Thyroid gland (tissue), 4 donors: ENCODE results near the gene INPP5A.

Source experiments
- POLR2A ChIP-seq, 2 donors: fragments of 450-650 bp; IDR thresholded peaks; one replicate each; pipeline ENCODE4 v1.6.1; 2017; ENCODE audit warnings: antibody characterized with exemption in 2 of 2, mild to moderate bottlenecking in 2 of 2, moderate library complexity in 1 of 2
- TF ChIP-seq, protein P1 (sequence below), 6 experiments: fragments of 200-600 bp in 3 of 6; fragments of 450-650 bp in 3 of 6; sonication (generic) in 3 of 6; IDR thresholded peaks; one replicate each; pipeline ENCODE4 v1.5.1; 2016 to 2019; ENCODE audit warnings: antibody characterized with exemption in 6 of 6, mild to moderate bottlenecking in 2 of 6, inconsistent platforms in 1 of 6, moderate library complexity in 1 of 6

DNA sequence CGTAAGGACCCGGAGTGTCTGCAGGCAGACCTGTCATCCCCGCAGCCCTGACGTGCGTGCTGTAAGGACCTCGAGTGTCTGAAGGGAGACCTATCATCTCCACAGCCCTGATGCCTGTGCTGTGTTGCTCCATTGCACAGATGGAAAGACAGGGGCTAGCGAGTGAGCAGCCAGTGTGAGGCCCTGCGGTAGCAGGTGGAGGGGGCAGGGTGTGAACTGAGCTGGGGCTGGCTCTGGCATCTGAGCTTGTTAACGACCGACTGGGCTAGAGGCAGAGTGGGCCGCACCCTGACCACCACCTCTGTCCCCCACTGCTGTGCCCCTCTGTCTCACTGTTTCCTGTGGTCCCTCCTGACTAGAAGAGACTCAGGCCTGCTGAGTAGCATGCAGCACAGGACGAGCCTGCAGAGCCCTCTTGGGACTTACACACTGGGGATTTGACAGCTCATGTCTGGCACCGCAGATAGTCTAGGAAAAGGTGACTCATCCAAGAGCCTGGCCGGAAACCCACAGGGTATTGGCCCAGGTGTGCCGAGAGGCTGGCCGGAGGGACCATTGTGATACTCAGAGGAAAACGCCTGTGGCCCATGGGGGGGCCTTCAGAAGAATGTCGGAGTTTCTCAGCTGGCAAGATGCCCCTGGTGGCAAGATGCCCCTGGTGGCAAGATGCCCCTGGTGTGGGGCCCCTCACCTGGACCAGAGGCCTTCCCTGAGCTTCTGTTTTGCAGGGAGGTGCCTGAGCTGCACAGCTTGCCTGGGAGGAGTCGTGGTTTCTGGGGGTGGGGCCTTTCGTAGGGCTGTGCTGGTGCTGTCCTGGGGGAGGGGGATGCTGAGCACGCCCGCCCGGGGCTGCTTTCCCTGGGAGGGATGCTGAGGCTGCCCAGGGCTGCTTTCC lies 34.3 kb downstream of the INPP5A start:
- TF ChIP-seq POLR2A (IDR thresholded peaks at IDR 0.05) = no peak
- TF ChIP-seq, protein P1, sequence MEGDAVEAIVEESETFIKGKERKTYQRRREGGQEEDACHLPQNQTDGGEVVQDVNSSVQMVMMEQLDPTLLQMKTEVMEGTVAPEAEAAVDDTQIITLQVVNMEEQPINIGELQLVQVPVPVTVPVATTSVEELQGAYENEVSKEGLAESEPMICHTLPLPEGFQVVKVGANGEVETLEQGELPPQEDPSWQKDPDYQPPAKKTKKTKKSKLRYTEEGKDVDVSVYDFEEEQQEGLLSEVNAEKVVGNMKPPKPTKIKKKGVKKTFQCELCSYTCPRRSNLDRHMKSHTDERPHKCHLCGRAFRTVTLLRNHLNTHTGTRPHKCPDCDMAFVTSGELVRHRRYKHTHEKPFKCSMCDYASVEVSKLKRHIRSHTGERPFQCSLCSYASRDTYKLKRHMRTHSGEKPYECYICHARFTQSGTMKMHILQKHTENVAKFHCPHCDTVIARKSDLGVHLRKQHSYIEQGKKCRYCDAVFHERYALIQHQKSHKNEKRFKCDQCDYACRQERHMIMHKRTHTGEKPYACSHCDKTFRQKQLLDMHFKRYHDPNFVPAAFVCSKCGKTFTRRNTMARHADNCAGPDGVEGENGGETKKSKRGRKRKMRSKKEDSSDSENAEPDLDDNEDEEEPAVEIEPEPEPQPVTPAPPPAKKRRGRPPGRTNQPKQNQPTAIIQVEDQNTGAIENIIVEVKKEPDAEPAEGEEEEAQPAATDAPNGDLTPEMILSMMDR (IDR thresholded peaks at IDR 0.05) = no peak
